Motor neuron (in vitro differentiated cells): ENCODE results near the gene ZNF487. TPM values are rescaled to one million over a fixed set of nuclear protein-coding genes. Genes with fewer than 3 reads are reported as not detected.
"Not testable (repeated sequence)": the region's sequence is repeated elsewhere in the genome, so short reads cannot be mapped to it uniquely, and the experiment has no call there.

Experiments
- ATAC-seq, 8 experiments: fragments of 200-7000 bp; cut with Tn5 transposase; replicated peaks in 6 of 8; 2 replicates each; pipeline ENCODE4 v1.8.0; 2021; ENCODE audit warnings: mild to moderate bottlenecking in 8 of 8, moderate library complexity in 8 of 8
- H3K27ac ChIP-seq, 2 donors: fragments of 250-450 bp; sonication (Bioruptor Pico); 2 replicates each; pipeline ENCODE4 v1.9.0; 2021; ENCODE audit warnings: antibody characterized with exemption in 2 of 2, mild to moderate bottlenecking in 2 of 2, moderate library complexity in 1 of 2
- H3K4me1 ChIP-seq, 2 donors: fragments of 250-450 bp; sonication (Bioruptor Pico); replicated peaks in 1 of 2; 2 replicates each; pipeline ENCODE4 v1.6.1; 2021; ENCODE audit warnings: antibody characterized with exemption in 2 of 2, mild to moderate bottlenecking in 2 of 2, moderate library complexity in 1 of 2
- H3K4me3 ChIP-seq, 5 donors: fragments of 250-450 bp; sonication (Bioruptor Pico); 2 replicates each; pipeline ENCODE4 v1.9.0; 2021; ENCODE audit warnings: antibody characterized with exemption in 5 of 5, mild to moderate bottlenecking in 5 of 5, moderate library complexity in 4 of 5
- WGBS, 10 experiments: fragments of 450-650 bp; shearing (Covaris generic); methylation state at CpG; one replicate each; pipeline ENCODE4 v1.0.0; 2022; 5-methylcytosine and 5-hydroxymethylcytosine counted together
- in situ Hi-C, 9 experiments: fragments of 400-800 bp; cut with MboI; loops; one replicate each; pipeline ENCODE4 v1.15.0; 2021; ENCODE audit warnings: low sequenced_read_pairs in 9 of 9, low pct_unique_long_range_greater_than_20kb in 2 of 9; ENCODE audit not compliant: unreplicated experiment in 9 of 9
- total RNA-seq, 8 experiments: library from RNA; unstranded; fragments of 300-600 nt; gene quantifications; 2 replicates each; pipeline versions ENCODE4 v1.2.3 to v1.2.4, GENCODE V29; 2022

ZNF487 gene
- total RNA-seq, 8 experiments from 2014 or later: 2.5 to 34.0 (median 3.8) TPM

DNA sequence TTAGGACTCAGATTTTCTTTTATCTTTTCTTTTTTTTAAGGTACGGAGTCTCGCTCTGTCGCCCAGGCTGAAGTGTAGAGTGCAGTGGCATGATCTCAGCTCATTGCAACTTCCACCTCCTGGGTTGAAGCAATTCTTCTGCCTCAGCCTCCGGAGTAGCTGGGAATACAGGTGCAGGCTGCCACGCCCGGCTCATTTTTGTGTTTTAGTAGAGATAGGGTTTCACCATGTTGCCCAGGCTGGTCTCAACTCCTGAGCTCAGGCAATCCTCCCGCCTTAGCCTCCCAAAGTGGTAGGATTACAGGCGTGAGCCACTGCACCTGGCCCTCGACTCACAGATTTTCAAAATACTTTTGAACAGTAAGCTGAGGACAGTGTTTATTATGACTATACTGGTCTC is 17.1 kb downstream of the ZNF487 start:
- 76 to 100% (median 93%) methylated on average over 3 to 7 of the region's 9 CpGs; no CpG with 5 or more reads in 1 of the 10 experiments for WGBS, 10 experiments
- in situ Hi-C loops, ATAC-seq, H3K4me3 ChIP-seq, H3K27ac ChIP-seq, H3K4me1 ChIP-seq: not testable (repeated sequence)

DNA sequence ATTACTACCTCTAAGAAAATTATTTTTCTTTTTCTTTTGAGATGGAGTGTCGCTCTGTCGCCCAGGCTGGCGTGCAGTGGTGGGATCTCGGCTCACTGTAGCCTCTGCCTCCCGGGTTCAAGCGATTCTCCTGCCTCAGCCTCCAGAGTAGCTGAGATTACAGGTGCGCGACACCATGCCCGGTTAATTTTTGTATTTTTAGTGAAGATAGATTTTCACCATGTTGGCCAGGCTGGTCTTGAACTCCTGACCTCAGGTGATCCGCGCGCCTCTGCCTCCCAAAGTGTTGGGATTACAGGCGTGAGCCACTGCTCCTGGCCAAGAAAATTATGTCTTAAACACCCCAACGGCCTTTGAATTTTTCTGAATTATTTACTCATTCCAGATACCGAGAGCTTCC is 19.6 kb downstream of the ZNF487 start:
- H3K27ac ChIP-seq, in situ Hi-C loops, H3K4me1 ChIP-seq, ATAC-seq, H3K4me3 ChIP-seq: not testable (repeated sequence)
- WGBS, 10 experiments: 92 to 100% (median 97%) methylated on average over 5 to 13 of the region's 15 CpGs; no CpG with 5 or more reads in 1 of the 10 experiments

DNA sequence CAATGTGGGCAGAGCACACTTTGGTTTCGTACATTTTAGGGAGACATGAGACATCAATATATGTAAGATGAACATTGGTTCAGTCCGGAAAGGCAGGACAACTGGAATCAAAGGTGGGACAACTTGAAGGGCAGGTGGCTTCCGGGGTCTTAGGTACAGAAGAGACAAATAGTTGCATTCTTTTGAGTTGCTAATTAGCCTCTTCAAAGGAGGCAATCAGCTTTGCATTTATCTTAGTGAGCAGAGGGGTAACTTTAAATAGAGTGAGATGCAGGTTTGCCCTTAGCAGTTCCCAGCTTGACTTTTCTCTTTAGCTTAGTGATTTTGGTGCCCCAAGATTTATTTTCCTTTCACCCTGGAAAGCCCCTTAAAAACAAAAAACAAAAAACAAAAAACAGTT is 21.3 kb downstream of the ZNF487 start:
- in situ Hi-C loops: no loop called here
- Histone ChIP-seq H3K4me3 (no peak overlapping the region), H3K4me1 (peaks cover 0 to 3% of the 10 kb centered on the region in 2 donors), H3K27ac (no peak overlapping the region)
- no peak for ATAC-seq
- WGBS, 10 experiments: 0 to 100% (median 42%) methylated on average over 1 to 3 of the region's 3 CpGs; no CpG with 5 or more reads in 2 of the 10 experiments

DNA sequence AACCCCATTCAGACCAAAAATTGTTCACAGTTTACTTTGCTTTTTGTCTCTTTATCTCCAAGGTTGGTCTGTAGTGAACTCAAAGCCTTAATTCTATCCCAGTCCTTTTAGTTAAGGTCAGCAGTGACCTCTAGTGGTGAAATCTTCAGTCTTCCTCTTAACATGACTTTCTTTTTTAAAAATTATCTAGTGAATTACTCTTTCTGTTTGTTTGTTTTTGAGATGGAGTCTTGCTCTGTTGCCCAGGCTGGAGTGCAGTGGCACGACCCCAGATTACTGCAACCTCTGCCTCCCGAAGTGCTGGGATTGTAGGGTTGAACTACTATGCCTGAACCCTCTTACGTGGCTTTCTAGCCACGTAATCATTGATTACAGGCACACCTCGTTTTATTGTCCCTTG is 25.0 kb downstream of the ZNF487 start:
- Histone ChIP-seq H3K4me1 (no peaks in the 10 kb centered on the region), H3K27ac (no peak overlapping the region), H3K4me3 (no peak overlapping the region)
- 9 to 83% (median 46%) methylated on average over 1 to 5 of the region's 5 CpGs for WGBS, 10 experiments
- ATAC-seq: peak; percentile 43 to 89 (median 66)
- in situ Hi-C loops: no loop called here

DNA sequence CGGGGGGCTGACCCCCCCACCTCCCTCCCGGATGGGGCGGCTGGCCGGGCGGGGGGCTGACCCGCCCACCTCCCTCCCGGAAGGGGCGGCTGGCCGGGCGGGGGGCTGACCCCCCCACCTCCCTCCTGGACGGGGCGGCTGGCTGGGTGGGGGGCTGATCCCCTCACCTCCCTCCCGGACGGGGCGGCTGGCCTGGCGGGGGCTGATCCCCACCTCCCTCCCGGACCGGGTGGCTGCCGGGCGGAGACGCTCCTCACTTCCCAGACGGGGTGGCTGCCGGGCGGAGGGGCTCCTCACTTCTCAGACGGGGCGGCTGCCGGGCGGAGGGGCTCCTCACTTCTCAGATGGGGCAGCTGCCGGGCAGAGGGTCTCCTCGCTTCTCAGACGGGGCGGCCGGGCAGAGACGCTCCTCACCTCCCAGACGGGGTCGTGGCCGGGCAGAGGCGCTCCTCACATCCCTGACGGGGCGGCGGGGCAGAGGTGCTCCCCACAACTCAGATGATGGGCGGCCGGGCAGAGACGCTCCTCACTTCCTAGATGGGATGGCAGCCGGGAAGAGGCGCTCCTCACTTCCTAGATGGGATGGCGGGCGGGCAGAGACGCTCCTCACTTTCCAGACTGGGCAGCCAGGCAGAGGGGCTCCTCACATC is 28.3 kb downstream of the ZNF487 start:
- H3K4me1 ChIP-seq, H3K4me3 ChIP-seq, ATAC-seq, H3K27ac ChIP-seq, in situ Hi-C loops: not testable (repeated sequence)
- no CpG with 5 or more reads among the region's 49 CpGs for WGBS, 10 experiments

DNA sequence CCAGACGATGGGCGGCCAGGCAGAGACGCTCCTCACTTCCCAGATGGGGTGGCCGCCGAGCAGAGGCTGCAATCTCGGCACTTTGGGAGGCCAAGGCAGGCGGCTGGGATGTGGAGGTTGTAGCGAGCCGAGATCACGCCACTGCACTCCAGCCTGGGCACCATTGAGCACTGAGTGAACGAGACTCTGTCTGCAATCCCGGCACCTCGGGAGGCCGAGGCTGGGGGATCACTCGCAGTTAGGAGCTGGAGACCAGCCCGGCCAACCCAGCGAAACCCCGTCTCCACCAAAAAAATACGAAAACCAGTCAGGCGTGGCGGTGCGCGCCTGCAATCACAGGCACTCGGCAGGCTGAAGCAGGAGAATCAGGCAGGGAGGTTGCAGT is 28.8 kb downstream of the ZNF487 start:
- WGBS, 10 experiments: no CpG with 5 or more reads among the region's 24 CpGs
- in situ Hi-C loops, H3K4me1 ChIP-seq, H3K27ac ChIP-seq, ATAC-seq, H3K4me3 ChIP-seq: not testable (repeated sequence)

DNA sequence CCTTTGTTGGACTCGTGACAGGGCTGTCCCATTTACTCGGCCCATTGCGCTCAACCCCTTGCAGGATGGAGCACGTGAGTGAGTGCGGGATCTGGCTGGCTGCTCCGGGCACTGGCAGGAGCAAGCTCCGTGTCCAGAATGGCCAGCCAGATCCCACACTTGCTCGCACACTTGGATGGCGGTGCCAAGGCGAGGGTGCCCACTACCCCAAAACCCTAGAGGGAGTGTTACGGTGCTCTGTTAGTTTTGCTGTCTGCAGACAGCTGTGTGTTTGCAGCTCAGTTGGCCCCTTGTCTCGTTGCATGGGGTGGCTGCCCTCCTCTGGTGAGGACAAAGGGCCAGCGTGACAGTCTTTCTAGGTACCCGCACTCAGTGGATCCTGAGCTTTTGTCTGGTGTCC is 34.2 kb downstream of the ZNF487 start:
- H3K27ac ChIP-seq: no peak overlapping the region
- H3K4me3 ChIP-seq: no peak overlapping the region
- ATAC-seq: no peak
- in situ Hi-C loops: no loop called here
- no peaks in the 10 kb centered on the region for H3K4me1 ChIP-seq
- WGBS, 10 experiments: 40 to 100% (median 81%) methylated on average over 1 to 11 of the region's 14 CpGs; no CpG with 5 or more reads in 5 of the 10 experiments

DNA sequence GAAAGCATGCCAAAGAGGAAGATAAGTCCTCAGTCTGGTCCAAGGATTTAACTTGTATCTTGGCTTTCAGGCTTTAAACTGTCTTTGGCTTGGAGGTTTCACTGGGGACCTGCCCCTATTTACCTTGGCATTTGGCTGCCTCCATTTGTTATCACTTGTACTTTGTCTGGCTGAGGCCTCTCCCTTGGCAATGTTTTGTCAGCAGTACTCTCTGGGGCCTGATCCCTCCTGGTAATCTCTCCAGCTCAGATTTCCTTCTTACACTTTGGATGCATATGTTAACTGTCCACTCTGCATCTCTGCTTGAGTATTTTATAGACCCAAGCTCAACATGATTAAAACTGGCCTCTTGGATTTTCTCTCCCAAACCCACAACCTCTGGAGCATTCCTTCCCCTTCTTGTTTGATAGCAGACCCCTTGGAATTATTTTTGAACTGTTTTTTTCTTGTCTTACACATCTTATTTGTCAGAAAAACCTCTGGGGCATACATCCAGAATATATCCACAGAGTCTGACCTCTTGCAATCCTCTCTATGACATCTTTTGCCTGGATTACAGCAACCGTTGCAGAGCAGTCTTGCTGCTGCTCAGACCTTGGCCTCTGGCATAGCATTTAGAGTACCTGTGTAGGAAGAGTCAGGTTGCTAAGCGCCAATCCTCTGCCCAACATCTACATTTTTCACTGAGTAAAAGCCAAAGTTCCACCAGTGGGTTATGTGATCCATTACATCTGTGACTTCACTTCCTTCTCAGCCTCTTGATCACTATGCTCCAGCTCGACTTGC is 35.2 kb downstream of the ZNF487 start:
- Histone ChIP-seq H3K4me1 (no peaks in the 10 kb centered on the region), H3K4me3 (no peak overlapping the region), H3K27ac (no peak overlapping the region)
- WGBS, 10 experiments: 20 to 80% (median 51%) methylated on average over 1 to 3 of the region's 3 CpGs; no CpG with 5 or more reads in 3 of the 10 experiments
- in situ Hi-C loops: no loop called here
- peak in 2 of 8 experiments; percentile 38 to 80 for ATAC-seq

DNA sequence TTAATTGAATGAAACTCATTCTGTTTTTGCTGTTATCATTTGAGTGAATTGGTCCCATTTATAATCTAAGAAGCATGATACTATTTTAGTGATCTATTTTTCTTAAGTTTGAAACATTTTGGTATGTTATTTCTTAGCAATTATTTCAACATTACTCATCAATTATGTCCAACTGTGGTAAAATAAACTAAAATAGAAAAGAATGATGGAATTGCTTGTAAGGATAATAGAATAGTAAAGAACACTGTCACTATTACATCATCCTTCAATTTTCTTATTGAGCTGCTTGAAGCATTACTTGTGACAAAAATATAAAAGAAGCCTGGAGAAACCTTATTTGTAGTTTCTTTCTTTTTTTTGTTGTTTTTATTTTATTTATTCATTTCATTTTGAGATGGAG is 42.4 kb downstream of the ZNF487 start:
- in situ Hi-C loops: no loop called here
- no peak for ATAC-seq
- no peaks in the 10 kb centered on the region for H3K4me1 ChIP-seq
- H3K27ac ChIP-seq: no peak overlapping the region
- H3K4me3 ChIP-seq: no peak overlapping the region

DNA sequence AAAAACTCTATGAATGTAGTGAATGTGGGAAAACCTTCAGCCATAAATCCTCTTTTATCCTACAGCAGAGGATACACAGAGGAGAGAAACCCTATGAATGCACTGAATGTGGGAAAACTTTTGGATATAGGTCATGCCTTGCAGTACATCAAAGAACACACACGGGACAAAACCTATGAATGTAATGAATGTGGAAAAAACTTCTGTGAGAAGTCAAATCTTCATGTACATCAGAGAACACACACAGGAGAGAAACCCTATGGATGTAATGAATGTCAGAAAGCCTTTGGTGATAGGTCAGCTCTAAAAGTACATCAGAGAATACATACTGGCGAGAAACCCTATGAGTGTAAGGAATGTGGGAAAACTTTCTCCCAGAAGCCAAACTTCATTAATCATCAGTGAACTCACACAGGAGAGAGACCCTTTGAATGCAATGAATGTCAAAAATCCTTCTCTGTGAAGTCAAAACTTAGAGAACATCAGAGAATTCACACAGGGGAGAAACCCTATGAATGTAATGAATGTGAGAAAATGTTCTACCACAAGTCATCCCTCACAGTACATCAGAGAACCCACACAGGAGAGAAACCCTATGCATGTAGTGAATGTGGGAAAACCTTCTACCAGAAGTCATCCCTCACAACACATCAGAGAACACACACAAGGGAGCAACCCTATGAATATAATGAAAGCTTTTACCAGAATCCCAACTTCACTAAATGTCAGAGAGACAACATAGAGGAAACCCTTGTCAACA is 45.6 kb downstream of the ZNF487 start:
- no peaks in the 10 kb centered on the region for H3K4me1 ChIP-seq
- H3K4me3 ChIP-seq: no peak overlapping the region
- in situ Hi-C loops: no loop called here
- 0 to 100% (median 62%) methylated on average over 1 to 2 of the region's 2 CpGs; no CpG with 5 or more reads in 1 of the 10 experiments for WGBS, 10 experiments
- ATAC-seq: no peak
- no peak overlapping the region for H3K27ac ChIP-seq

DNA sequence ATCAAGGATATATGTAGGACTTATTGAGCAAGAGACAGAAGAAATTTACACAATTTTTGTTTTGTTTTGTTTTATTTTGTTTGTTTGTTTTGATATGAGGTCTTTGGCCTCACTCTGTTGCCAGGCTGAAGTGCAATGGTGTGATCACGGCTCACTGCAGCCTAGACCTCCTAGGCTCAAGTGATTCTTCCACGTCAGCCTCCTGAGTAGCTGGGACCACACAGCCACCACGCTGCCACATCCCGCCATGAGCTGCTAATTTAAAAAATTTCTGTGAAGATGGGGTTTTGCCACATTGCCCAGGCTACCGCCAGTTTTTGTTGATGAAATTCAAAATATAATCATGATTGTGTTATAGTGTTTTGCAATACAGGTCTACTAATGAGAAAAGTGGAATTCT is 54.9 kb downstream of the ZNF487 start:
- in situ Hi-C loops: no loop called here

DNA sequence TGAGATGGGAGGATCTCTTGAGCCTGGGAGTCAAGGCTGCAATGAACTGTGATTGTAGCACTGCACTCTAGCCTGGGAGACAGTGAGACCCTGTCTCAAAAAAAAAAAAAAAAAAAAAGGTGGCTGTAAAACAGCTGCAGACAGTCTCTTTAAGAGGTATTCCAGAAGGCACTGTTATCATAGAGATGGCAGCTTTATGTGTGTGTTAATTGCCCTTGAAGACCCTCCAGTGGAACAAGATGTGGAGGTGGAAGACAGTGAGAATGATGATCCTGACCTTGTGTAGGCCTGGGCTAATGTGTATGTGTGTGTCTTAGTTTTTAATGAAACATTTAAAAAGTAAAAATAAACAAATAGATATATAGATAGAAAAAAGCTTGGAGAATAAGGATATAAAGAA is 66.0 kb downstream of the ZNF487 start:
- Histone ChIP-seq H3K27ac (no peak overlapping the region), H3K4me3 (no peak overlapping the region), H3K4me1 (no peaks in the 10 kb centered on the region)
- no peak for ATAC-seq
- in situ Hi-C loops: no loop called here

More for the DNA sequence above, 54.9 kb downstream of the ZNF487 start:
- 40 to 100% (median 92%) methylated on average over 1 to 5 of the region's 5 CpGs; no CpG with 5 or more reads in 1 of the 10 experiments for WGBS, 10 experiments
- ATAC-seq: no peak
- no peaks in the 10 kb centered on the region for H3K4me1 ChIP-seq
- H3K4me3 ChIP-seq: no peak overlapping the region
- H3K27ac ChIP-seq: no peak overlapping the region
